HG03025 (cell line): ENCODE measurements around the gene MT1F.
A peak's percentile ranks its signal among the peaks of the same experiment; 100 is the strongest.
"Not testable (repeated sequence)": the region's sequence is repeated elsewhere in the genome, so short reads cannot be mapped to it uniquely, and the experiment has no call there.

Experiments
- ATAC-seq: cut with Tn5 transposase; IDR thresholded peaks from one replicate; pipeline ENCODE4 v1.9.1; 2021; ENCODE audit warnings: mild to moderate bottlenecking, moderate library complexity; ENCODE audit not compliant: unreplicated experiment, low FRiP score

The MT1F gene

DNA sequence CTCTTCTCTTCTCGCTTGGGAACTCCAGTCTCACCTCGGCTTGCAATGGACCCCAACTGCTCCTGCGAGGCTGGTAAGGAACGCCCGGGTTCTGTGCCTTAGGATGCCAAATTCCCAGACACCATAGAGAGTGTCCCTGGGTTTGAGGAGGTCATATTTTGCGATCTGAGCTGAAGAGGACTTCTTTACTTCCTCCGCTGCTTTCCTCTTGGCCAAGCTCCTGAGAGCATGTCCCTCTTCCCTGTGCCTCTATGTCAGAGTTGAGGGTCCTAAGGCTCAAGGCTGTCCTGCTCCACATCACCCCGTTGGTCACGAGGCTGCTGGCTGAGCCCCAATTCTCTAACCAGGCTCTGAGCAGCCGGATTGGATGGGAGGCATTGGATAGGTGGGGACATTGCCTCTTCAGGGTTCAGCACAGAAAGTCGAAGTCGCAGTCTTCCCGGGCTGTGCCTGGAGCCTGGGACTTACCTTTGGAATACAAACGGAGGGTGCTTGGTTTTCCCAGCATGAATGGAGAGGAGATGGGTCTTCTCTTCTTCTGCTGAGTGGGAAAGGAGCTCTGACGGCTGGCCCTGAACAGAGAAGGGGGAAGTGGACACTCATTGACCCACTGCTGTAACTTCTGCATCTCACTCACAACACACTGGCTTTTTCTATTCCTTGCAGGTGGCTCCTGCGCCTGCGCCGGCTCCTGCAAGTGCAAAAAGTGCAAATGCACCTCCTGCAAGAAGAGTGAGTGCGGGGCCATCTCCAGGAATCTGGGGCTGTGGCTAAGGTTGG lies 12.3 kb downstream of the MT1F start:
- no peak for ATAC-seq

DNA sequence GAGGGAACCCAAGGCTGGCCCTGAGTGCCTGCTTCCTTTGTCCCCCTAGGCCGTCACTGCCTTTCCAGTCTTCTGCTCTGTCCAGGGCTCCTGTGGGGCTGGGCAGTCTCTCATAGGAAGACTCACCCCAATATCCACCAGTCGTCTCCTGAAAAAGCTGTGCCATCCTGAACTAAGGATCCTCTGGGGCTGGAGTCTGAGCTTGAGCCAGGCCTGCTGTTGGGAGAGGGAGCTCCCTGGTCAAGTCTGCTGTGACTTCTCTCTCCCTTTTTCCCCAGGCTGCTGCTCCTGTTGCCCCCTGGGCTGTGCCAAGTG lies 12.8 kb downstream of the MT1F start:
- ATAC-seq = no peak

DNA sequence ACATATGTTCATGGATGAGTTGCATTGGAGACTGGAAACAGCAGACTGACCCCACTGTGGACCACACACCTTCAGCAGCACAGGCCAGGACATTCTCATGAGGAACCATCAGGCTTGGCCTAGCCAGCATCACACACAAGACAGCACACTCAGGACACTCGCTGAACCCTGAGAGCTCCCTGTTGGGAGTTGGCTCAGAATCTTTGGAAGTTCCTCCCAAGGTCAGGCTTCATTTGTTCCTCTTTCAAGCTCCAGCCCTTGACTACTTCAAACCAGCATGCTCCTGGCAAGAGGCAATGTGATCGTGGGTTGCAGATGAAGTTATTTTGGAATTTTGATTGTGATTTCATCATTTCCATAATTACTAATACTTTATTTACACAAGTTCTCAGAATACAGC lies 13.9 kb downstream of the MT1F start:
- ATAC-seq = not testable (repeated sequence)

DNA sequence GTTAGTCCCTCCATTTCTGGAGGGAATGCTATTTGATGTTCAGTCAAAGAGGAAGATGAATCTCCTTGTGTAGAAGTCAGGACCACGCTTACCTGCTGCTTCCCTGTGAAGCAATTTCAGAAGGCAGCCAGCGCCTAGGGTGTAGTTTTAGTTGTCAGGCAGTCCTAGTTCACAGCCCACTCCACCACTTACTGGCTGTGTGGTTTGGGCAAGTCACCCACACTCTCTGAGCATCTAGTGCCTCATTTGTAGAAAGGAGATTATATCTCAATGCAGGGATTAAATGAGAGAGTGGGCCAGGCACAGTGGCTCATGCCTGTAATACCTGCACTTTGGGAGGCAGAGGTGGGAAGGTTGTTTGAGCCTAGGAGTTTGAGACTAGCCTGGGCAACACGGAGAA lies 14.4 kb downstream of the MT1F start:
- ATAC-seq = not testable (repeated sequence)

DNA sequence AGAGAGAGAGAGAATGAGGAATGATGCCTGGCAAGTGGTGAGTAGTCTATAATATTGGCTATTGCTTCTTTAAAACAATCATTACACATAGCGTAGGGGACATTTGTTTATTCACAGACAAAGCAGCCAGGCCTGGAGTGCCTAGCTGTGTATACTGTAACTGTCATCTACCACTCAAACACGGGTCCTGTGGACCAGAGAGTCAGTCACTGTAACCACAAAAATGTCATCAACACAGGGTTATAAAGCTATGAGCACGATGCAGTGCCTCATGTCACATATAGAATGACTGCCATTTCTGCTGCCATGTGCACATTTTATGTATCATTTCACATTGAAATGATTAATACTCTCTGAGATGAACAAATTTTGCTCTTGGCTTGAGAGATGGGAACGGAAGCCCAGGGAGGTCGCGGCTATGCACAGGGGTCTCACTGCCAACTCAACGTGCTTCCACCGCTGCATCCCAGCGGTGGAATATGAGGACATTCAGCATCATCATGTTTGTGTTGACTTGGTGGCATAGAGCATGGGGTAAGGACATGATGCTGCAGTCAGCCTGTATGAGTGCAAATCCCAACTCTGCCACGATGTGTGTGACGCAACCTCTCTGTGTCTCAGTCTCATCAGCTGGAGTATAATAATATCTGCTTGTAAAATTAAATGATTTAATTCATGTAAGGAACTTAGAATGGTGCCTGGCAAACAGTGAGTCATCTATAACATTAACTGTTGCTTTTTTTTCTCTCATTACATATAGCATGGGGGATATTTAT lies 15.2 kb downstream of the MT1F start:
- no peak for ATAC-seq

DNA sequence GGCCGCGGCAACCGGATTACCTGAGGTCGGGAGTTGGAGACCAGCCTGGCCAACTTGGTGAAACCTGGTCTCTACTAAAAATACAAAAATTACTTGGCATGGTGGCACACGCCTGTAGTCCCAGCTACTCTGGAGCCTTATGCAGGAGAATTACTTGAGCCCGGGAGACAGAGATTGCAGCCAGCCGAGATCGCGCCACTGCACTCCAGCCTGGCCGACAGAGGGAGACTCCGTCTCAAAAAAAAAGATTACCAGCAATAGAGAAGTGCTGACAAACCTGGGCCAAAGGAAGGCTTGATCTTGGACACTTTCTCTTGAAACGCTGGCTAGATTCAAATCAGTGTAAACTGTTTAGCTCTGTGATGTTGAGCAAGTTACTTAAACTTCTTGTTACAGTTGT lies 16.2 kb downstream of the MT1F start:
- no peak for ATAC-seq

DNA sequence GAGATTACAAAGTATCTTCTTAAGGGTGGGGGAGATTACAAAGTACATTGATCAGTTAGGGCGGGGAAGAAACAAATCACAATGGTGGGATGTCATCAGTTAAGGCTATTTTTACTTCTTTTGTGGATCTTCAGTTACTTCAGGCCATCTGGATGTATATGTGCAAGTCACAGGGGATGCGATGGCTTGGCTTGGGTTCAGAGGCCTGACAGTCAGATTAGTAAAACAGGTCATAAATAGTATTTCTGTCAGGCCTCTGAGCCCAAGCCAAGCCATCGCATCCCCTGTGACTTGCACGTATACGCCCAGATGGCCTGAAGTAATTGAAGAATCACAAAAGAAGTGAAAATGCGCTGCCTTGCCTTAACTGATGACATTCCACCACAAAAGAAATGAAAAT lies 16.8 kb downstream of the MT1F start:
- not testable (repeated sequence) for ATAC-seq

DNA sequence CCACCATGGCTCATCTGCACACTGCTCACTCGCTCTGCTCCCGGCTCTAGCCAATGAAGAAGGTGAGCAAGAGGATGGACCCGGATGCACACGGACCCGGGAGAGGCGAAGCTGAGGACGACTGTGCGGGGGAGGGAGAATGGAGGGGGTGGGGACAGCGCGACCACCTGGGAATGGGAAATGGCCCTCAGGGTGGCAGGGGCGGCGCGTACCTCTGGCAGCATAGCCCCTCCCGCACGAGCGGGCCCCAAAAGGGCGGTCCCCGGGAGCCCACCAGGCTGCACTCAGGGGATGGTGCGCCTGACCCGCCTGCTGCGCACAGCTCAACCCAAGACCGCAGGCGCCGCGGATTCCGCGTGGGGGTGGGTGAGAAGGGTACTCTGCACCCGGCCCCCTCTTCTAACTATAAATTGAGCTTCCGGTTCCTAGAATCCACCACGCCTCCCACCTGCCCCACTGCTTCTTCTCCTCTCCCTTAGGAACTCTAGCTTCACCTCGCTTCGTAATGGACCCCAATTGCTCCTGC lies 18.0 kb downstream of the MT1F start:
- no peak for ATAC-seq

DNA sequence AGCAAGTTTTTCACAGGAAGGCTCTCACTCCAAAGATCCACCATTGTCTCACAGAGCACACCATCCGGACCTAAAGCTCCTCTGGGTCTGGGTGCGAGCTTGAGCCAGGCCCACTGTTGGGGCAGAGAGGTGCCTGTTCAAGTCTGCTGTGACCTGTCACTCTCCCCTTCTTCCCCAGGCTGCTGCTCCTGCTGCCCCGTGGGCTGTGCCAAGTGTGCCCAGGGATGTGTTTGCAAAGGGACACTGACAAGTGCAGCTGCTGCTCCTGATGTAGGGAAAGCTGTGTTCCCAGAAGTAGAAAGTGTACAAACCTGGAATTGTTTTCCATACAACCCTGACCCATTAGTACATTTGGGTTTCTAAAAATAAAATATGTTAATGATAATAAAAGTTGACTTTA lies 19.7 kb downstream of the MT1F start:
- no peak for ATAC-seq

DNA sequence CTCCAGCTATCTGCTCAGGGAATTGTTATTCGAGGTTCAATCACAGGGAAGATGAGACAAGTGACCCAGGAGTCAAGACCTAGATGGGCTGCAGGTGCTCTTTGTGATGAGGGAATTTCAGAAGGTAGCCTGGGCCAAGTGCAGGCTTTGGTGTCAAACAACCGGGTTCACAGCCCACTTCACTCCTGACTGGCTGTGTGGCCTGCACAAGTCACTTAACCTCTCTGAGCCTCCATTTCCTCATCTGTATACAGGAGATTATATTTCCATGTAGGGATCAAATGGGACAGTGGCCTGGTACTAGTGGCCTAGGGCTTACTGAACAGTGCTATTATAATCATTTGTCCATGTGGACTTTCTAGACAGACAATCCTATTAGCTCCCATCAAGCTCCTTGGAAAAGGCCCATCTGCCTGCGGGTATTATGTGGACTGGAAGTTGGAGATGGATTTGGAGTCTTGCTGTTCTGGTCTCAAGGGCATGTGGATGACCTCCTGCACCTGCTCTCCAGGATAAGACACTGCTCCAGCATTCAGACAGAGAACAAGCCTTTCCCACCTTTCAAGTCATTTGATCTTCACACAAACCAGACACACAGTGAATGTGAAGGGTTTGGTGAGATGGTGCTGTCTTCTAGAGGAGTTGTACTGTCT lies 21.4 kb downstream of the MT1F start:
- ATAC-seq = no peak

DNA sequence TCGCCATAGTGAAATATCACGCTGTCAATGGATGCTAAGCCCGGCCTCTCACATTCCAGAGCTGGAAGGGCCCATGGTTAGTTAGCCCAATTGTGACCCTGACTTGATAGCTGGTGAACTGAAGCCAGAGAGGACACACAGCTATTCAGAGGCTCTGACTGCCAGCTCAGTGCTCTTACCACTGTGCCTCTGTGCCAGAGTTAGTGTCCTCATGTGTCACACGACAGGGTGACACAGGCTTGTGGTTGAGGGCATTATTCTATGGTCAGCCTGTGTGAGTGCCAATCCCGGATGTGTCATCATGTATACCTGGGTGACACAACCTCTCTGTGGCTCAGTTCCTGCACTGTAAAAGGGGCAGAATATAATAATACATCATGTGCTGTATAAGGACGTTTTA lies 22.1 kb downstream of the MT1F start:
- ATAC-seq = no peak

DNA sequence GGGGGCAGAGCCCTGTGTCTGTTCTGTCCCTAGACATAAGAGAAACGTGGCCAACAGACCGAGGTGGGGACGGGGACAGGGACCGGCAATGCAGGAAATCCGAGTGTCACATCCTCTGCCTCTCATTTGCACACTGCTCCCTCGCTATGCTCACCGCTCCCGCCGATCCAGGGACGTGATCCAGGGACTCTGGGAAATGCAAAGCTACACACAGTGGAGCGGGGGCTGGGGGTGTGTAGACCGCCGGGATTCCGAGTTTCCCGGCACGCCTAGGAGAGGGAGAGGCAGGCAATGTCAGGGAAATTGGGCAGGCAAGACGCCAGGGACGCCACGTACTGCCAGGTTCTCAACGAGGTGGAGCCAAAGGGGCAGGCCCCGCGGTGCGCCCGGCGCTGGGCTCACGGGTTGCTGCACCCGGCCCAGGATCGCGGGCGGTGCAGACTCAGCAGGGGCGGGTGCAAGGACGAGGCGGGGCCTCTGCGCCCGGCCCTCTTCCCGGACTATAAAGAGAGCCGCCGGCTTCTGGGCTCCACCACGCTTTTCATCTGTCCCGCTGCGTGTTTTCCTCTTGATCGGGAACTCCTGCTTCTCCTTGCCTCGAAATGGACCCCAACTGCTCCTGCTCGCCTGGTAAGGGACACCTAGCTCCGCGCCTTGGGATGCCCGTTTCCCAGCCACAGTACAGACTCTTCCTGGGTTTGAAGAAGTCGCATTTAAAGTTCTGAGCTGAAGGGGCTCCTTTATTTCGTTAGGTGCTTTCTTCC lies 24.4 kb downstream of the MT1F start, which contains the start of gene MT1X:
TSS of gene MT1X (plus strand) at position 532 of the 764 bp plus-strand sequence. CDS start at position 603, 71 bp downstream.
- ATAC-seq = peak; percentile 92

DNA sequence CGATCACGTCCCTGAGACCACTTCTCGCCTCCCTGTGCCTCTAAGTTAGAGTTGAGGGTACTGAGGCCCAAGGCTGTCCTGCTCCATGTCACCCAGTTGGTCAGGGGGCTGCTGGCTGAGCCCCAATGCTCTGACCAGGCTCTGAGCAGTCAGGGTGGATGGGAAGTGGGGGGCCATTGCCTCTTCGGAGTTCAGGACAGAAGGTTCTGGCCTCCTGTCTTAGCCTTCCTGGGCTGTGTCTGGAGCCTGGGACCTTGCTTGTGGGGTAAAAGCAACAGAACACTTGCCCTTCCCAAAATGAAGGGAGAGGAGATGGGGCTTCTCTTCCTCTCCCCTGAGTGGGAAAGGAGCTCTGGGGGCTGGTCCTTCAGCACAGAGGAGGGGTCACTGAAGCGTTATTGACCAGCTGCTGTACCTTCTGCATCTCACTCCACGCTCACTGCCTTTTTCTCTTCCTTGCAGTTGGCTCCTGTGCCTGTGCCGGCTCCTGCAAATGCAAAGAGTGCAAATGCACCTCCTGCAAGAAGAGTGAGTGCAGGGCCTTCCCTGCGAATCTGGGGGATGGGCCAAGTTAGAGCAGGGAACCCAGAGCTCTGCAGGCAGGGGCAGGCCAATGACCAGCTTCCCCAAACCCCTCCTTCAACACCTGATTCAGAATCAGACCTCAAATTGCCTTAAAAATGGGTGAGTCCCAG lies 25.1 kb downstream of the MT1F start:
- ATAC-seq = no peak

DNA sequence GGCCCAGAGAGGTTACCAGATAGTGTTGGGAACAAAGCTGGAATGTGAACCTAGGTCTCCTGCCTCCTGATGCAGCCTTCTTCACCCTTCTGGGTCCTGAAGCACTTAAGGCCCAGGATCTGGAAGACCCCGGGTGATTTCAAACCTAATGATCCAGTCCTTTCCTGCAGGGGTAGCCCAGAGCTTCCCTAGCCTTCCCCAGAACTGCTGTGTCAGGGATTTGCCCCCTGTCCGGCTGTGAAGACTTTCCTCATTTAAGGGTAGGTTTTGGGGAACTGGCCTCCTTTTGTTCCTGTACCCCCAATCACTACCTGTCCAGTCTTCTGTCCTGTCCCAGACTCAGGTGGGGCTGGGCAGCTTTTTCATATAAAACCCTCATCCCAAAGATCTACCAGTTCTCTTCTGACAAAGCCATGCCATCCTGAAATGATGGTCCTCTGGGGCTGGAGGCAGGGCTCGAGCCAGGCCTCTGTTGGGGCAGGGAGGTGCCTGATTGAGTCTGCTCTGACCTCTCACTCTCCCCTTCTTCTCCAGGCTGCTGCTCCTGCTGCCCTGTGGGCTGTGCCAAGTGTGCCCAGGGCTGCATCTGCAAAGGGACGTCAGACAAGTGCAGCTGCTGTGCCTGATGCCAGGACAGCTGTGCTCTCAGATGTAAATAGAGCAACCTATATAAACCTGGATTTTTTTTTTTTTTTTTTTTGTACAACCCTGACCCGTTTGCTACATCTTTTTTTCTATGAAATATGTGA lies 25.8 kb downstream of the MT1F start:
- ATAC-seq = no peak

DNA sequence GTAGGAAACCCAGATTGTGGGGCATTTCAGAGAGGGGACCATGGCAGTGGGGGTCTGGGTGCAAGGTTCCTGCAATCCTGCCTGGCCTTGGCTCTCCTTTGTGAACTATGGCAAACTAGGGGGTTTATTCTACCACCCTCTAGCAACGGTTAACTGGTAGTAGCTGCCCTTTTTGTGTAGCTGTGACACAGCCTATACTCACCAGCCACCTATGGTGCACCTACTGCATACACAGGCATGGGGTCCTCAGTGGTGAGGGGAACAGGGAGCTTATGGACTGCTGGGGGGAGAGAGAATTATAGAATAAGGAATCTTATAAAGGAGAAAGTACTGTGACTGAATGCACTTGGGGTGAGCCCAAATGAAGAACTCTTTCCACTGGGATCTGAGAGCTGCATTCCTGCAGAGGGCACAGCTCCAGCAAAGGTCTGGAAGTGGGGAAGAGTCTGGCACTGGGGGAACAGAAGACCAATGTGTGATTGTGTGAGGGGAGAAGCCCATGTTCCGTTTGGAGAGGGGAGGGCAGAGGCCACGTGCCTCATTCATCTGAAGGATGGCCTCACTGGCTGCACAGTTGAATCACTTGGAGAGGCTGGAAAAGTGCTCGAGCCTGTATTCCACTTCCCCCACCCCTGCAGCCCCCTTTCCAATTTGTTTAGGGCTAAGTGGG lies 26.6 kb downstream of the MT1F start:
- ATAC-seq = no peak

DNA sequence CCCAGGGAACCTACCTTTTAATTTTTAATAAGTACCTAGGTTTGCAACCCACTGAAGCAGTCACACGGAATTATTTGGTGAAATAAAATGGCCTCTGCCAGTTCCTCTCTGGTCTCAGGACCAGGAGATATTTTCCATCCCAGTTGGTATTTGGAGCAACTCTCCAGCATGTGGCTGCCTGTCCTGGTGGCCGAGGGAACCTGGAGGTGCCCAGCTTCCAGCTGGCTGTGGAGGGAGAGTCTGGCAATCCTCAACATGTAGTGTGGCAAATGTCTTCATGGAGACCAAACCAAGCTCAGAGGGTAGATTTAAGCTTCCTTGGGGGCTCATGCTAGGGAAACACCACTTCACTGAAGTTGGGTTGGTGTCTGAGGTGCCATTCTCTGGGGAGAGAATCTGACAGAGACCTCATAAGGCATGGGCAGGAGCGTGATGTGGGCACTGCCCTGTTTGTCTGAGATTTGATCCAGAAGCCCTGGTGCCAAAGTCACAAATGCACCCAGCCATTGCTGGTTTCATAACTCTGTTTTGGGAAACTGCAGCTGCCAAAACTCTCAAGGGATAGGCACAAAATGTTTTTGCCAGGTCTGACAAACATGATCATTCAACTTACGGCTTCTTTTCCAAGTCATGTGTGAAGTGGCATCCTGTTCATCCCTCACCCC lies 27.3 kb downstream of the MT1F start:
- no peak for ATAC-seq

DNA sequence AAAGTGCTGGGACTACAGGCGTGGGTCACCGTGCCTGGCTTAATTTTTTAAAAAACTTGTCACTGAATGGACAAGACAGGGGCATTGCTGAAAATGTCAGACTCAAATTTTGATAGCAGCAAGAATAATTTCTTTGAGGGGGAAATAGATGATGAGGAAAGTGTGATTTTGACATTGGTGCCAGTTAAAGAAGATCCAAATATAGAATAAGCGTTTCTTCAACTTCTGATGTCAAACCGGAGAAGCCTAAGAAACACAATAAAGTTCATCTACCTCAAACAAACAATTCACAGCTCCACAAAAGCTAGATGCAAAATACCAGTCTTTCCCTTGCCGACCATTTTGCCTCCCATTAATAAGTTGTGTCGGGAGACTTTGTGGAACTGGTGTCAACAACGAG lies 29.0 kb downstream of the MT1F start:
- ATAC-seq = no peak

DNA sequence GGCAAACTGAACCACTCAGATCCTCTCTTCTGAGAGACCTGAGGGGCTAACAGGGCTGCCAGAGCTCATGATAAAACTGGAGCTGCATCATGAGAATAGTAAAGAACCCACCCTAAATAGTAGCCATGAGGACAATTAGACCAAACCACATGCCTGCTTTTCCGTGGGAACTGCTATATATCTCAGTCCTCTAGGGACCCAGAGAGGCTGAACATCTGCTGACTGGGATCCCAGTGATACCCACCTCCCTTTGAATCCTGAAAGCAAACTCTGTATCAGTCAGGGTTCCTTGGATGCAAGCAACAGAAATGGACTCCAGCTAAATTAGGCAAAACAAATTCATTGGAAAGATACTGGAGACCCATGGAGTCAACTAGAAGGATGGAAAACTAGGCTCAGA lies 31.0 kb downstream of the MT1F start:
- ATAC-seq = no peak
